Upper lobe of left lung (tissue), 4 donors: ENCODE results near the gene ABCC5.

ENCODE experiments used
- CTCF ChIP-seq, 6 experiments: fragments of 450-650 bp in 4 of 6; fragments of 200-600 bp in 2 of 6; sonication (generic) in 2 of 6; IDR thresholded peaks; one replicate each; pipeline ENCODE4 v1.5.1; 2016 to 2019; ENCODE audit warnings: antibody characterized with exemption in 6 of 6
- POLR2A ChIP-seq, 4 donors: fragments of 450-650 bp; IDR thresholded peaks; one replicate each; pipeline ENCODE4 v1.5.1; 2016 to 2017; ENCODE audit warnings: antibody characterized with exemption in 4 of 4, mild to moderate bottlenecking in 2 of 4

DNA sequence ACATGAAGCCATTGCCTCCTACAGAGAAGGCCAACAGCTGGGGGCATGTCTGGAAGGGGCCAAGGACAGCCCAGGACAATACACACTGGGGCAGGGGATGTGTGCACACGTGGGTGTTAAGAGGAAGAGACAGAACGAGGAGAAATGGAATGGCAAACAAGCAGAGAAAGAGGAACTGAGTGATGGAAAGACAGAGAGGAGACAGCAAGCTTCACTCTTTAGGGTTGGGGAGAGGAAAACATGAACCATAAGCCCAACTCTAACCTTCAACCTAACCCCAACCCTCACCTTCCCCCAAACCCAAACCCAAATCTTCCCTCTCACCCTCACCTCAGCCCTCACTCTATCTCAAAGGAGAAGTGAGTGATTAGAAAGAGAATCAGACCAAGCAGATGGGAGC, 121.1 kb downstream of the ABCC5 start:
- TF ChIP-seq CTCF (IDR thresholded peaks at IDR 0.05) (no peak), POLR2A (IDR thresholded peaks at IDR 0.05) (no peak)
